HG03558 (cell line): ENCODE data around the gene GATAD2A.

Experiments
- ATAC-seq: cut with Tn5 transposase; IDR thresholded peaks from one replicate; pipeline ENCODE4 v1.9.1; 2021; ENCODE audit warnings: moderate number of reproducible peaks; ENCODE audit not compliant: unreplicated experiment; ENCODE audit errors: extremely low read depth

Gene GATAD2A

GRCh38 chr19:19540064-19540714 lies 134.7 kb downstream of the GATAD2A start:
- no peak for ATAC-seq

DNA sequence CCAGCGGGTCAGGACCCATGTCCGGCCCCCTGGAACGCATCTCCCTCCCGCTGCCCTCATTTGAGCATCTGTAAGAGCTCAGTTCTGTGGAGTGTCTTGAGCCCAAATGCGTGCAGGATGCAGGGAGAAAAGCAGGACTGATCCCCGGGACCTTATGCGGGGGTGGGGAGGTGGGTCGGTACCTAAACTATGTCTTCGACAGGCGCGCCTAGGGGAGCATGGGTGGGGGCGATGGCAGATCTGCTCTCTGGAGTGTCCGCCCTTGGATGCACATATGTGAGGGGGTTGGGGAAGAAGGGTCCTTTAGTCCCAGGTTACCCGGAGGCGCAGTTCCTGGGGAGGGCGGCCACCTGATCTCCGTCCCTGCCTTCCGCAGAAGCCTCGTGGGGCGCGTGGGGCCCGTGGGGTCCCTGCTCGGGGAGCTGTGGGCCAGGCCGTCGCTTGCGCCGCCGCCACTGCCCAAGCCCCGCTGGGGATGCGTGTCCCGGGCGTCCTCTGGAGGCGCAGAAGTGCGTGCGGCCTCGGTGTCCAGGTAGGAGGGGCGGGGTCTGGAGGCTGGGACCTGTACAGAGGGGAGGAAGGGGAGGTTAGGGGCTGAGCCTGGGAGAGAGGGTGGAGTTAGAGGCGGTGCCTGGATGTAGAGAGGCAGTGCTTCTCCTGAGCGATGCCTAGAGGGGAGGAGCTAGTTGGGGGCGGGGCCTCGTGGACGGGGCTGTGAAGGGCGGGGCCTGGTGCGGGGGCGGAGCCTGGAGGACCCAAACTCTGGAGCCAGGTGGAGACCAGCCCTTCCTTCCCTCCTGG lies 135.4 kb downstream of the GATAD2A start:
- ATAC-seq = no peak

DNA sequence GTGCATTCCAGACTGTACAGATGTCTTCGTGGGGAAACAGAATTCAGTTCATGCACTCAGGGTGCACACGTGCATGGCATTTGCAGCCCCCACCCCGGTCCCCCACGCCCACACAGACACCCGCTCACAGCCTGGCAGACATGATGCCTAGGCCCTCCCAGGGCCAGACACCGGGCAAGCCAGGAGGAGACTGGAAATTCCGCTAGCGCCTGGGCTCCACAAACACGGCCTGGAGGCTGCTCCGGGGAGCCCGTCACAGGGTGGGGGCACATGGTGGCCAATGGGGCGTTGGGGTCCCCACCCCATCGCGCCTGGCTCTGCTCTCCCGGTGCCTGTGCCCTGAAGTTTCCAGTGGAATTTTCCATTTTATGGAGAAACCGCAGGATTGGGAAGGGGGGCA lies 136.1 kb downstream of the GATAD2A start:
- no peak for ATAC-seq

DNA sequence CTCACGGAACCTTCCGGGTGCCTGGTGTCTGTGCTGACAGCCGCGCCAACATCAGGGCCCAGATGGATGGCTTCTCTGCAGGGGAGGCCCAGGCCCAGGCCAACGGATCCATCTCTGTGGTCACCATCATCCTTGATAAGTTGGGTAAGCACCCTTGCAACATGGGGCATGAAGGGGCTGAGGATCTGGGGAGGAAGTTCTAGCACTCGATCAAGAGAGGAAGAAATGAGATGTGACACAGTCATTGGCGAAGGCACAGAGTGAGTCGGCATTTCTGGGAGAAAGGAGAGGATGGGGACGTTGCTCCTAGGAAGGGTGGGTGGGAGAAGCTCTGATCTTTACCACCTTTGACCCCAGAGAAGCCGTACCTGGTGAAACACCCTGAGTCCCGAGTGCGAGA lies 137.0 kb downstream of the GATAD2A start:
- ATAC-seq = no peak

GRCh38 chr19:19543101-19543500 lies 137.6 kb downstream of the GATAD2A start:
- ATAC-seq = no peak

GRCh38 chr19:19543640-19544039 lies 138.2 kb downstream of the GATAD2A start:
- no peak for ATAC-seq

DNA sequence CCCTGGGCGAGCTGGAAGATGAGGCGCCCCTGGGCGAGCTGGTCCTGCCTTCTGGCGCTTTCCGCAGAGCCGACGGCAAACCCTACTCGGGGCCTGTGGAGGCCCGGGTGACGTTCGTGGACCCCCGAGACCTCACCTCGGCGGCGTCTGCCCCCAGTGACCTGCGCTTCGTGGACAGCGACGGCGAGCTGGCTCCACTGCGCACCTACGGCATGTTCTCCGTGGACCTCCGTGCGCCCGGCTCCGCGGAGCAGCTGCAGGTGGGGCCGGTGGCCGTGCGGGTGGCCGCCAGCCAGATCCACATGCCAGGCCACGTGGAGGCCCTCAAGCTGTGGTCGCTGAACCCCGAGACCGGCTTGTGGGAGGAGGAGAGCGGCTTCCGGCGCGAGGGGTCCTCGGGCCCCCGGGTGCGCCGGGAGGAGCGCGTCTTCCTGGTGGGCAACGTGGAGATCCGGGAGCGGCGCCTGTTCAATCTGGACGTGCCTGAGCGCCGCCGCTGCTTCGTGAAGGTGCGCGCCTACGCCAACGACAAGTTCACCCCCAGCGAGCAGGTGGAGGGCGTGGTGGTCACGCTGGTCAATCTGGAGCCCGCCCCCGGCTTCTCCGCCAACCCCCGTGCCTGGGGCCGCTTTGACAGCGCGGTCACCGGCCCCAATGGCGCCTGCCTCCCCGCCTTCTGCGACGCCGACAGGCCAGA lies 138.9 kb downstream of the GATAD2A start:
- no peak for ATAC-seq

GRCh38 chr19:19544954-19545591 lies 139.6 kb downstream of the GATAD2A start:
- no peak for ATAC-seq

DNA sequence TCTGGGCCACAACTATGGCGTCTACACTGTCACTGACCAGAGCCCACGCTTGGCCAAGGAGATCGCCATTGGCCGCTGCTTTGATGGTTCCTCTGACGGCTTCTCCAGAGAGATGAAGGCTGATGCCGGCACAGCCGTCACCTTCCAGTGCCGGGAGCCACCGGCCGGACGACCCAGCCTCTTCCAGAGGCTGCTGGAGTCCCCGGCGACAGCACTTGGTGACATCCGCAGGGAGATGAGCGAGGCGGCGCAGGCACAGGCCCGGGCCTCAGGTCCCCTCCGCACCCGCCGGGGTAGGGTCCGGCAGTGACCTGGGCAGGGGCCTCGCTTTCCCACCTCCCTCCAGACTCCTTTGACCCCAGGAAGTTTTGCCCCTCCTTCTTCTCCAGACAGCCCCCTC lies 140.2 kb downstream of the GATAD2A start:
- no peak for ATAC-seq

DNA sequence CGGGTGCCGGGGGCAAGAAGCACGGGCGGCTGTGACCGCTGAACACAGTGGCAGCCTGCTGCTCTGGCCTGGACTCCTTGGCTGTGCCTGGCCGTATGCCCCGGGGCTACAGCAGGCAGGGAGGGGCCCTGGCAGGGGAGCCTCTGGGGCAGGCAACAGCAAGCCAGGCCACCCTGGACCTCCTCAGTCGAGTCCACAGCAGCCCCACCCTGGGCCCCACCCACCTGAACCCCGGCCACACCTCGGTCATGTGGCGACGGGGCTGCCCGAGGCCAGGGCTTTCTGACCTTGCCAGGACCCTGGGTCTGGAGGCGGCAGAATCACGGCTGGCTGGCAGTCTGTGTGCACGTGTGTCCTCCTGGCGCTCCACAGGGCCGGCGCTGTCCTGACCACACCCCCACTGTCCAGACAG lies 141.3 kb downstream of the GATAD2A start:
- no peak for ATAC-seq

DNA sequence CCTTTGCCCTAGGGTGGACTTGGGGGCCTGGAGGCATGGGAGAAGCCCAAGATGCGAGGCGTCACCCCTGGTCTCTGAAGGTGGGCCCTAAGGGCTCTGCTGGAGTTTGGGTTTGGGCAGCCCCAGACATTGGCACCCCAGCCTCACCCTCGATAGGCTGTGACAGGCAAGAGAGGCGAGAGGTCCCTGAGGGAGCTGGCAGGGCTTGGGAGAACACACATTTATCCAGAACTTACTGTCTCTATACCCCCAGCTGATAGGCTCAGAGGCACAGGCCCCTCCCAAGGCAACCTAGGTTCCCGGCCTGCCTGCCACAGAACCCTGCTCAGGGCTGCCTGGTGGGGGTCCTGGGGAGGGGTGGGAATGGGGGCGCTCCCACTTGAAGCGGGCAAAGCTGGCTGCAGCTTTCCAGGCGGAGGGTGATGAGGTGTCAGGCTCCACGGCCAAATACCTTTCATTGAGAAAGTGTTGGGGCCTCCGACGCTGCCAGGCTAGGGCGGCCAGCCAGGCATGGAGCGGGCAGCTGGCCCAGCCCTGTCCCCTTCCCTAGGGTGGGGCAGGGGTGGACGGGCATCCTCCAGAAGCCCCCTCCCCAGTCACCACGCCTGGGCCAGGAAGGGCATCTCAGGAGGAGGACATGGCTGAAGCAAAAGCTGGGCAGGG lies 142.3 kb downstream of the GATAD2A start:
- no peak for ATAC-seq

GRCh38 chr19:19548915-19549759 lies 143.7 kb downstream of the GATAD2A start:
- ATAC-seq = no peak

DNA sequence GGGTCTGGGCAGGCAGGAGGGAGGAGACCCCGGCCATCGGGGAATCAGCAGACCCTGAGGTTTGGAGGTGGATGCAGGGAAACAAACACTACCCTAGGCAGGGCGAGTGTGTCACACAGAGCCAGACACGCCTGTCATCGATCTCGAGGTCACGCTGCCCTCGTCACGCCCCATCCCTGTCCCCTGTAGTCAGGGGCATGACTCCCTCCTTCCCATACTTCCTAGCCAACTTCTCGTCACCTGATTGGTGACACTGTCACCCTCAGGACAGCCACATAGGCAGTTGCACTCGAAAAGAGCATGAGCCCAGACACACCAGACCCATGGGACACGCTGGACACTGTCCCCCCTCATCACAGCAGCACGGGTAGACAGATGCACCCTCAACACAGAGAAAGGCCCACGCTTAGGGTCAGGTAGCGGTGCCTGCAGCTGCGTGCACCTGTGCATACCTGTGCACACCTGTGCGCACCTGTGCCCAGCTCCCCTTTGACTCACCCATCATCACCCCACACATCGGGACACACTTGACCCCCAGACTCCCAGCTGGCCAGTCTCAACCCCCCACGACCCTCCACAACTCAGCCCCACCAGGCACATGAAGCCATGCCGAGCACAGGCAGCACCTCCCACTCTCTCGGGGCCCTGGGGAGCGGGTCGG lies 144.5 kb downstream of the GATAD2A start:
- ATAC-seq = no peak

DNA sequence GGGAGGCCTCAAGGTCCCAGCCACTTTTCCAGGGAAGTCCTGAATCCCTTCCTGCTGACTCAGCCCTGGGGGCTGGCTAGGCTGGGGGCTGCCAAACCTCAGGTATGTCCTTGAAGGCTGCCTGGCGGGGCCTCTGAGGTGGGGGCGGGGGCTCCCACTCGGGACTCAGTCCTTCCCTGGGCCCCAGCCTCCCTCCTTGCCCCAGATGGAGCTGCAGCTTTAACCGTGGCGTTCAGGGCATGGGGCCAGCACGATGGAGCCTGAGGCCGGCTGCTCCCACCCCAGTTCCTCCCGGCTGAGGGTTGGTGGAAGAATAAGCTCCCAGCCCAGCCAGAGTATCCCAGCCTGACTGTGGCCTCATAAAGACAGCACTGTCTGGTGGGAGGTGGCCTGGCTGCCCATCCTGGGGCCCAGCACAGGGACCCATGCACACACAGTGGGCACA lies 145.0 kb downstream of the GATAD2A start:
- no peak for ATAC-seq

DNA sequence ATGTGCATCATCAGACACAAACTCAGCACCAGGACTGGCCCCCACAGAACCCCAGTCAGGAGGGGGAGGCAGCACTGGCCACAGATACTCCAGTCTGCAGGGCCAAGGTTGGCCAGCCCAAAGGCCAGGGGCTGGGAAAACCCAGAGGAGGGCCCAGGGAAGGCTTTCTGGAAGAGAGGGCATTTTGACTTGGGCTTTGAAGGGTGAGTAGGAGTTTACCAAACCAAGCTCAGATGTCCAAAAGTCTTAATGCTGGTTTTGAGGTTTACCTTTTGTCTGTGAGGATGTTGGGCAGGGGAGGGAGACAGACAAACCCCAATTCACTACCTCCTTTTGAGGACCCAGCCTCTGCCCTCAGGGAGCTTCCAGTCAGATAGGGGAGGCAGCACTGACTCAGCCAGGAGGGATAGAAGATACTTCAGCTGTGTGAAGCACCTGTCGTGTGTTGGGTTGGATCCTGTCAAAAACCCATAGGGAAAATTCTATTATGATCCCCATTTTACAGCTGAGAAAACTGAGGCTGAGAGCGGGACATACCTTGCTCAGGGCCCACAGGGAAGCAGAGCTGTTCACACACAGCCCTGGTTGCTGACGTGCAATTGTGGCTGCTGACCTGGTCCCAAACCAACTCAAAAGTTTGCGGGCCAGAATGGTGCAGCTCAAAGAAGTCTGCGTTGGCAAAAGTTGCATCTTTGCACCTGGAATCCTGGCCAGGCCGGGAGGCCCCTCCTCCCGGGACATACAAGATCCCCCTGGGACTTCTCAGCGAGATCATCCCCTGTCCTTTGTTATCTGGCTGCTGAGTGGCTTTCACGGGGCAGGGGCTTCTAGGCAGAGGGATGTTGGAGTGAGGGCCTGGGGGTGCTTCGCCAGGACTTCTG lies 145.7 kb downstream of the GATAD2A start:
- ATAC-seq = no peak

- no peak for ATAC-seq
These were observed 146.3 kb downstream of the GATAD2A start for GRCh38 chr19:19551853-19552192.

DNA sequence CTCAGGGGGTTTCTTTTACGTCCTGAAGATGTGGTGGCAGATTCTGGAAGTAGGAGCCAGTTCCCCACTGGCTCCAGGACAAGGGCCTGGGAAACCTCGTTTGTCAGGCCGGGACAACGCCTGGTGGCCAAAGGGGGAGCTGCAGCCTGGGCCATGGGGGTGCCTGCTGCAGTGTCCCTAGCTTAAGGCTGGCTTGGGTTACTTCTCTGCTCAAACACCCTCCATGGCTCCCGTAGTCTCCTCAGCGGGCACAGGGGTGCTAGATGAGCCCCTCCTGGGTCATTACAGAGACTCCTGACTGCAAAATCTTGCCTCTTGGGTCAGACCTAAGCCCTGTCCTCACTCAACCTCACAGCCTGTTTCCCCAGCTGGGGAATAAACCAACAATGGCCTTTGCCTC lies 147.3 kb downstream of the GATAD2A start:
- ATAC-seq = no peak

- ATAC-seq = no peak
These were observed 148.2 kb downstream of the GATAD2A start for GRCh38 chr19:19553670-19554069.
